HepG2 (cell line): ENCODE data around the gene CMAS.

Source experiments
- CBX5 ChIP-seq: sonication (generic); formaldehyde crosslinking; IDR thresholded peaks from 2 replicates; pipeline ENCODE4 v1.4.0; 2020; ENCODE audit warnings: missing genetic modification reagents, borderline replicate concordance
- FOXA1 ChIP-seq, 2 experiments: fragments of 450-650 bp in 1 of 2; sonication (generic) in 1 of 2; formaldehyde crosslinking in 1 of 2; IDR thresholded peaks; 2 replicates each; pipeline versions ENCODE4 v1.4.0 to v1.6.1; 2016 to 2020; ENCODE audit warnings: missing genetic modification reagents in 1 of 2
- JUND ChIP-seq: sonication (generic); formaldehyde crosslinking; IDR thresholded peaks from 2 replicates; pipeline ENCODE4 v1.8.0; 2022; ENCODE audit warnings: mild to moderate bottlenecking, missing genetic modification reagents
- PHF8 ChIP-seq: sonication (generic); formaldehyde crosslinking; IDR thresholded peaks from 2 replicates; pipeline ENCODE4 v1.5.0; 2020; ENCODE audit warnings: missing genetic modification reagents
- SP2 ChIP-seq: sonication (generic); formaldehyde crosslinking; IDR thresholded peaks from 2 replicates; pipeline ENCODE4 v1.5.1; 2020; ENCODE audit warnings: mild to moderate bottlenecking, missing genetic modification reagents
- TARDBP ChIP-seq: sonication (generic); formaldehyde crosslinking; IDR thresholded peaks from 2 replicates; pipeline ENCODE4 v1.8.0; 2022; ENCODE audit warnings: mild to moderate bottlenecking, missing genetic modification reagents

DNA sequence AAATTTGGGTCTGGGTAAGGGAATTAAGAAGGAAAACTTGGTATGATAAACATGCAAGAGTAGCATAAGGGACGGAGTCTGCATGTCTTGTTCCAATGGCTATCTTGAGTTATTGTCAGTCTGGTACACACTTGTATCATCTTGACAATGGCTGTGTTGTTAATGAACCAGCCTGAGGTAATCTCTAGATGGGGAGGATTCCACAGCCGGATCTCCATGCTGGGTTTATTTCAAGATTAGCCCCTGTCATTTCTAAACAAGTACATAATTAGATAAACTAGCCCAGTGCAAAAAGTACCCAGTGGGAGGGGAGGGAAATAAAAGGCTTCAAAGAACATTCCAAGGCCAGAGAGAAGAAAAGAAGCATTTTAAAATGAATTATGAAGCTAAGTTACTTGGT is 16.5 kb upstream of the CMAS start:
- TF ChIP-seq PHF8 (CRISPR knock-in tag), result no peak
- TF ChIP-seq CBX5 (CRISPR knock-in tag), result no peak
- TF ChIP-seq TARDBP (CRISPR knock-in tag), result no peak
- TF ChIP-seq SP2, result no peak
- TF ChIP-seq FOXA1 (IDR thresholded peaks at IDR 0.05), result no peak
- no peak for TF ChIP-seq FOXA1 (CRISPR knock-in tag; IDR thresholded peaks at IDR 0.05)
- TF ChIP-seq JUND (CRISPR knock-in tag), result no peak
